Activated naive CD4-positive, alpha-beta T cell treated with anti-CD3 and anti-CD28 coated beads, Interleukin-2, amount 10 ng/mL, durations not matched to agents 7 days and 5 days (primary cell): ENCODE results near the gene FOXP1.

ENCODE experiments used
- CTCF ChIA-PET: fragments of 350-600 bp; sonication (Branson Sonifier 250); formaldehyde crosslinking; loops from one replicate; lab custom pipeline; 2021; ENCODE audit warnings: antibody characterized with exemption; lab: Charles Lee
- DNase-seq: peaks from one replicate; pipeline ENCODE4 v3.0.0-alpha.2; 2020
- H3K27ac Mint-ChIP-seq: one replicate; pipeline ENCODE4 v1.8.0; 2021; ENCODE audit warnings: mild to moderate bottlenecking, moderate library complexity, mixed read lengths
- H3K27me3 Mint-ChIP-seq: one replicate; pipeline ENCODE4 v1.8.0; 2021; ENCODE audit warnings: mild to moderate bottlenecking, mixed read lengths
- H3K36me3 Mint-ChIP-seq: one replicate; pipeline ENCODE4 v1.8.0; 2021; ENCODE audit warnings: mixed read lengths
- H3K4me1 Mint-ChIP-seq: one replicate; pipeline ENCODE4 v1.8.0; 2021; ENCODE audit warnings: mixed read lengths
- H3K4me3 Mint-ChIP-seq: one replicate; pipeline ENCODE4 v1.8.0; 2021; ENCODE audit warnings: mild to moderate bottlenecking, moderate library complexity, mixed read lengths
- H3K9me3 Mint-ChIP-seq: one replicate; pipeline ENCODE4 v1.8.0; 2021; ENCODE audit warnings: mixed read lengths

Gene FOXP1

DNA sequence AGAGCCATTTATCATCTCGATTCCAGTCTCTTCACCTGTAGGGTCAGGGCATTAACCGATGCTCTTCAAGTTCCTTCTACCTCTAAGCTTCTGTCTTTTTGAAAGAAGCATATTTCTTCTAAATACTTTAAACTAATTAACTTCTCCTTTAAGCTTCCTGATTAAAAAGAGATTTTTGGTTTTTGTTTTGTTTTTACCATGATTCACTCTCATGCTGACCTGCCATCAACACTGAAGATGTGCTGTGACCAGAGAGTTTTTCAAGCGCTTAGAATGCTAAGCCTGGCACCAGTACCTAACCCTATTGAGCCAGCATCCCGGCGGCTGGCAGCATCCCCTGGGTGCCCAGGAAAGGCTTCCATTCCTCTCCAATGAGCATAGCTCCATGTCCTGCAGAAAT, 89.3 kb downstream of the FOXP1 start:
- DNase-seq = no peak
- no peaks in the 10 kb centered on the region for H3K27me3 Mint-ChIP-seq
- H3K27ac Mint-ChIP-seq = peak overlapping the region; percentile 86
- H3K4me1 Mint-ChIP-seq = peaks cover 75% of the 10 kb centered on the region
- H3K9me3 Mint-ChIP-seq = peaks cover 14% of the 10 kb centered on the region
- peaks cover 35% of the 10 kb centered on the region for H3K36me3 Mint-ChIP-seq
- H3K4me3 Mint-ChIP-seq = peak overlapping the region; percentile 14
- CTCF ChIA-PET = no interaction called here

- Mint-ChIP-seq H3K4me3 (peak overlapping the region; percentile 56), H3K4me1 (peaks cover 84% of the 10 kb centered on the region)
Measured at GRCh38 chr3:71492974-71493771, 90.4 kb downstream of the FOXP1 start.

DNA sequence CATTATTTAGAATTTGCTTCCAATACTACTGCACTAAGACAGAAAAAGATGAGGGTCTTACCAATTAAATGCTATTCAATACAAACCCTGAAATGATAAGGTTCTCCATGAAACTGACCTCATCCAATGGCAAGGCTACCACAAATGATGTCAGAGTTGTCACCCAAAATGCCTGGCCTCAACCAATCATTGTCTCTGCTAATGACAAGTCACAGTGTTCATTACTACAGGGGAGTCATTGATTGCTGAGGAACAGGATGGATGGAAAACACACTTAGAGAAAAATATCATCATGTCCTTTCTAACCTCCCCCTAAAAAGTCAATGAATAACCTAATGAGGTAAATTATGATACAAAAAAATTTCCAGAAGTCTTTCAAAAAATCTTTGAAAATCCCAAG, 91.0 kb downstream of the FOXP1 start:
- Mint-ChIP-seq H3K4me3 (peak overlapping the region; percentile 56), H3K27me3 (no peaks in the 10 kb centered on the region), H3K36me3 (peaks cover 41% of the 10 kb centered on the region), H3K4me1 (peaks cover 89% of the 10 kb centered on the region), H3K9me3 (peaks cover 14% of the 10 kb centered on the region), H3K27ac (peak overlapping the region; percentile 94)
- CTCF ChIA-PET = interaction anchor here (1.4 kb wide), 1 partner anchor 186 kb away, joined by 4 read pairs; no protein-coding TSS in a partner anchor
- DNase-seq = no peak

More at GRCh38 chr3:71492974-71493771, 90.4 kb downstream of the FOXP1 start:
- Mint-ChIP-seq H3K9me3 (peaks cover 14% of the 10 kb centered on the region), H3K27ac (peak overlapping the region; percentile 94), H3K36me3 (peaks cover 41% of the 10 kb centered on the region), H3K27me3 (no peaks in the 10 kb centered on the region)
- CTCF ChIA-PET = no interaction called here
- DNase-seq = peak; percentile 47

GRCh38 chr3:71491154-71491752, 92.3 kb downstream of the FOXP1 start:
- no peak for DNase-seq
- CTCF ChIA-PET = interaction anchor here (1.0 to 1.4 kb wide), 3 partner anchors 31 to 184 kb away, joined by 3 to 4 read pairs (median 3); no protein-coding TSS in a partner anchor
- peak overlapping the region; percentile 94 for H3K27ac Mint-ChIP-seq
- H3K9me3 Mint-ChIP-seq = peaks cover 14% of the 10 kb centered on the region
- H3K4me3 Mint-ChIP-seq = no peak overlapping the region
- peaks cover 41% of the 10 kb centered on the region for H3K36me3 Mint-ChIP-seq
- H3K27me3 Mint-ChIP-seq = no peaks in the 10 kb centered on the region
- peaks cover 89% of the 10 kb centered on the region for H3K4me1 Mint-ChIP-seq

GRCh38 chr3:71490692-71491091, 92.8 kb downstream of the FOXP1 start:
- Mint-ChIP-seq H3K4me1 (peaks cover 88% of the 10 kb centered on the region), H3K36me3 (peaks cover 42% of the 10 kb centered on the region), H3K9me3 (peaks cover 14% of the 10 kb centered on the region), H3K27ac (no peak overlapping the region), H3K4me3 (no peak overlapping the region), H3K27me3 (no peaks in the 10 kb centered on the region)
- DNase-seq = no peak
- CTCF ChIA-PET = no interaction called here

DNA sequence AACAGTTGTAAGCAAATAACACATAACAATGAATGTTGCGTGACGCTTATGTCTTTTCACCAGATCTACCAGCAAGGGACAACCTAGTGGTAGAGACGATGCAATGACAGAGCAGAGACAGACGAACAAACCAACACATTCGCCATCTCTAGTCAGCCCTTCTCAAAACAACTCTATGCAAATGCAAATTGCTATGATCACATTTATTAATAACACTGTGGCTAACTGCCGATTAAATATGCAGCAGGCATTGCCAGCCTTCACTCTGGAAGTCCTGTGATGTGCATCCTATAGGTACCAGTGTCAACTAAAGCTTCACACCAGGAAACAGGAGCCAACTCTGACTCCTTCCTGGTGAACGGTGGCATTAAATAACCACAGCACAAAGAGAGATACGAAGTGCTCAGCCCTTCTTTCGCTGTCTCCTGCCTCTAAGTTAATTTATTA, 94.2 kb downstream of the FOXP1 start:
- DNase-seq = peak; percentile 30
- peak overlapping the region; percentile 8 for H3K4me3 Mint-ChIP-seq

DNA sequence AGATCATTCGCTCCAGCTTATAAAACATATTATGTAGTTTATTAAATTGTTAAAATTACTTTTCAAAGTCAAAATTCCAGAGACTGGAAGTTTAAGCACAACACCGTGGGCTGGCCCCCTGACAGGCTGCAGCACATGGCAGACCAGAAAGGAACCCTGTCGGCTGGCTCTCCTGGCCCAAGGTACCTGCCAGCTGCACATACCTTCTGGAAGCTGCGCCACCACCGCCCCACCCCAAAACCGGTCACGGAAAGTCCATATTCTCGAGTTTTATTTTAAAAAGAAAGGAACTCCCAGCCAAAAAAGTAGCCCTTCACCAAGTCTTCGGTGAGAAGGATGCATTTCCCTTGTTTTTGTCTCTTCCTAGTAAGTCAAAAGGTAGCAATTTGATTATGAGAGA, 94.6 kb downstream of the FOXP1 start:
- H3K4me1 Mint-ChIP-seq = peaks cover 83% of the 10 kb centered on the region
- CTCF ChIA-PET = interaction anchor here (1.0 to 1.4 kb wide), 3 partner anchors 29 to 257 kb away, joined by 3 to 4 read pairs (median 3); no protein-coding TSS in a partner anchor
- H3K9me3 Mint-ChIP-seq = peaks cover 14% of the 10 kb centered on the region
- peak overlapping the region; percentile 94 for H3K27ac Mint-ChIP-seq
- DNase-seq = no peak
- H3K36me3 Mint-ChIP-seq = peaks cover 38% of the 10 kb centered on the region
- peak overlapping the region; percentile 8 for H3K4me3 Mint-ChIP-seq
- H3K27me3 Mint-ChIP-seq = no peaks in the 10 kb centered on the region

More for the DNA sequence above, 94.2 kb downstream of the FOXP1 start:
- Mint-ChIP-seq H3K27me3 (no peaks in the 10 kb centered on the region), H3K36me3 (peaks cover 40% of the 10 kb centered on the region), H3K4me1 (peaks cover 83% of the 10 kb centered on the region), H3K27ac (peak overlapping the region; percentile 94), H3K9me3 (peaks cover 14% of the 10 kb centered on the region)
- CTCF ChIA-PET = interaction anchor here (1.0 to 1.4 kb wide), 4 partner anchors 29 to 257 kb away, joined by 3 to 4 read pairs (median 4); no protein-coding TSS in a partner anchor

- CTCF ChIA-PET = interaction anchor here (1.0 to 1.4 kb wide), 2 partner anchors 29 to 256 kb away, joined by 3 to 4 read pairs; no protein-coding TSS in a partner anchor
- no peak for DNase-seq
- Mint-ChIP-seq H3K4me1 (peaks cover 85% of the 10 kb centered on the region), H3K4me3 (no peak overlapping the region), H3K27me3 (no peaks in the 10 kb centered on the region), H3K27ac (peak overlapping the region; percentile 80), H3K36me3 (peaks cover 38% of the 10 kb centered on the region), H3K9me3 (peaks cover 14% of the 10 kb centered on the region)
Measured at GRCh38 chr3:71488391-71488809, 95.1 kb downstream of the FOXP1 start.

DNA sequence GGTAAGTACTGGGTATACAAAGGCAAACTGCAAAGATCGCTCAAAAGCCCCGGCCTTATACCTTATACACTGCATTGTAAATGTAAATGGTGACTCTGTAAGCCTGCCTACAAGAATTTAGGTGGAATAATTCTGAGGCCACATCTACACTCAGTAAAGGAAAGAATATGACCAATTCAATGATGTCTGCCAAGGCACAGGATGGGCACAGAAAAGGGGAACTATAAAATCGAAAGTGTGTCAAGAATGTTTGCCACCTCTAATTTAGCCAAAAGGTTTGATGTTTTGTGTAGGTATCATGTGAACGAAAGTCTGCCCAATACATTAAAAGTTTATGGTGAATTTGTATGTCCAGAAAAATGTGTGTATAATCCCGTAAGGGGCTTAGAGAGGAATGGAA, 96.1 kb downstream of the FOXP1 start:
- H3K27ac Mint-ChIP-seq = peak overlapping the region; percentile 94
- peak overlapping the region; percentile 60 for H3K4me3 Mint-ChIP-seq
- H3K36me3 Mint-ChIP-seq = peaks cover 32% of the 10 kb centered on the region
- H3K9me3 Mint-ChIP-seq = peaks cover 11% of the 10 kb centered on the region
- no peak for DNase-seq
- CTCF ChIA-PET = no interaction called here
- H3K27me3 Mint-ChIP-seq = no peaks in the 10 kb centered on the region
- H3K4me1 Mint-ChIP-seq = peaks cover 83% of the 10 kb centered on the region

- H3K9me3 Mint-ChIP-seq = peaks cover 10% of the 10 kb centered on the region
- DNase-seq = peak; percentile 57
Measured at GRCh38 chr3:71486831-71487230, 96.7 kb downstream of the FOXP1 start.

DNA sequence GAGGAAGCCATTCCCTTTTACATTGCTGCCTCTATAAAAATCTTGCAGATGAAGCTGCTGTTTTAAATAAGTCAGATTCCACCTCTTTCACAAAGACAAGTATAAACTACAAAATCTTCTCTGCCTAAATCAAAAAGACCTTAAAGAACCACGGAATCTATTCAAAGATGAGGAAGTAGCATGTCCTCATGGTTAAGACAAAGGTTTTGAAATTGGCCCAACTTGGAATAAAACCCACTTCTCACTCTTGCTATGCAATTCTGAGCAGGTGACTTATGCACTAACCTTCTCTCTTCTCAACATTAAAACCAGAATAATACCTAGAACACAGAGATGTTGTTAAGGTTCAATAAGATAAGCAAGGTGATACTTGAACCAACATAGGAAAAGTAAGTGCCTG, 97.6 kb downstream of the FOXP1 start:
- Mint-ChIP-seq H3K4me3 (no peak overlapping the region), H3K4me1 (peaks cover 83% of the 10 kb centered on the region), H3K27ac (peak overlapping the region; percentile 79), H3K9me3 (peaks cover 3% of the 10 kb centered on the region), H3K36me3 (peaks cover 22% of the 10 kb centered on the region), H3K27me3 (no peaks in the 10 kb centered on the region)
- DNase-seq = no peak
- CTCF ChIA-PET = no interaction called here

More at GRCh38 chr3:71486831-71487230, 96.7 kb downstream of the FOXP1 start:
- Mint-ChIP-seq H3K27me3 (no peaks in the 10 kb centered on the region), H3K27ac (peak overlapping the region; percentile 94), H3K36me3 (peaks cover 29% of the 10 kb centered on the region), H3K4me1 (peaks cover 81% of the 10 kb centered on the region), H3K4me3 (peak overlapping the region; percentile 60)
- CTCF ChIA-PET = no interaction called here

GRCh38 chr3:71484452-71484851, 99.1 kb downstream of the FOXP1 start:
- CTCF ChIA-PET = no interaction called here
- Mint-ChIP-seq H3K27ac (no peak overlapping the region), H3K4me1 (peaks cover 86% of the 10 kb centered on the region), H3K27me3 (no peaks in the 10 kb centered on the region), H3K9me3 (no peaks in the 10 kb centered on the region), H3K36me3 (peaks cover 16% of the 10 kb centered on the region), H3K4me3 (no peak overlapping the region)
- DNase-seq = no peak

- H3K4me1 Mint-ChIP-seq = peaks cover 83% of the 10 kb centered on the region
- H3K4me3 Mint-ChIP-seq = no peak overlapping the region
- no peaks in the 10 kb centered on the region for H3K27me3 Mint-ChIP-seq
- CTCF ChIA-PET = no interaction called here
- H3K9me3 Mint-ChIP-seq = no peaks in the 10 kb centered on the region
- peaks cover 12% of the 10 kb centered on the region for H3K36me3 Mint-ChIP-seq
- DNase-seq = no peak
- H3K27ac Mint-ChIP-seq = no peak overlapping the region
Measured at GRCh38 chr3:71484047-71484446, 99.5 kb downstream of the FOXP1 start.

GRCh38 chr3:71482771-71483170, 100.8 kb downstream of the FOXP1 start:
- Mint-ChIP-seq H3K27me3 (no peaks in the 10 kb centered on the region), H3K4me3 (no peak overlapping the region), H3K4me1 (peaks cover 80% of the 10 kb centered on the region), H3K27ac (no peak overlapping the region), H3K9me3 (no peaks in the 10 kb centered on the region), H3K36me3 (peaks cover 14% of the 10 kb centered on the region)
- no peak for DNase-seq
- CTCF ChIA-PET = no interaction called here
